Measurements from ENCODE around the gene TMEM108.

GRCh38 chr3:133038731-133039375 lies 662 bp downstream of the TMEM108 start:
- TF ChIP-seq FOXA1 (IDR thresholded peaks at IDR 0.05) (no peak), NFRKB (IDR thresholded peaks at IDR 0.05) (no peak), SP1 (IDR thresholded peaks at IDR 0.05) (no peak), FOXM1 (IDR thresholded peaks at IDR 0.05; ENCODE audit: borderline replicate concordance) (no peak)
